Measurements from ENCODE around the gene ZNF521.

Gene ZNF521

DNA sequence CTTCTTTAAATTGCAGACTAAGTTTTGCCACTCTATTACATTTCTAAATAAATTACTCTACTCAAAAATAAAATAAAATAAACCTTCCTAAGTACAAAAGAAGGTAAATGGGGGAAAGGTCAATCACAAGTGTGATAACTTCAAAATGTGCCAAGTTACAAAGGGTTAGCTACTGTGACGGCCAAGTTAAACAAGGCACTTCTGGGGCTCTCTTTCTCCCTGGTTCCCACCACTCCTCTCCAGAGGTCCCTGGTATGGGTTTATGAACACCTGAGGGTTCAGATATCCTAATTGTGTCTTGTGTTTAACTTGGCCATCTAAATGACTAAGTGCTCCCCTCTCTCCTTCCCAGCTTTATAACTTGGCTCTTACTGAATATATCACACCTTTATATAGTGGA lies 5.4 kb downstream of the ZNF521 start:
- TF ChIP-seq ZC3H10 (CRISPR knock-in tag; IDR thresholded peaks at IDR 0.05) (no peak), SNAI2 (CRISPR knock-in tag; IDR thresholded peaks at IDR 0.05) (no peak)
- TF ChIP-seq, protein P1, sequence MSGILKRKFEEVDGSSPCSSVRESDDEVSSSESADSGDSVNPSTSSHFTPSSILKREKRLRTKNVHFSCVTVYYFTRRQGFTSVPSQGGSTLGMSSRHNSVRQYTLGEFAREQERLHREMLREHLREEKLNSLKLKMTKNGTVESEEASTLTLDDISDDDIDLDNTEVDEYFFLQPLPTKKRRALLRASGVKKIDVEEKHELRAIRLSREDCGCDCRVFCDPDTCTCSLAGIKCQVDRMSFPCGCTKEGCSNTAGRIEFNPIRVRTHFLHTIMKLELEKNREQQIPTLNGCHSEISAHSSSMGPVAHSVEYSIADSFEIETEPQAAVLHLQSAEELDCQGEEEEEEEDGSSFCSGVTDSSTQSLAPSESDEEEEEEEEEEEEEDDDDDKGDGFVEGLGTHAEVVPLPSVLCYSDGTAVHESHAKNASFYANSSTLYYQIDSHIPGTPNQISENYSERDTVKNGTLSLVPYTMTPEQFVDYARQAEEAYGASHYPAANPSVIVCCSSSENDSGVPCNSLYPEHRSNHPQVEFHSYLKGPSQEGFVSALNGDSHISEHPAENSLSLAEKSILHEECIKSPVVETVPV (CRISPR knock-in tag; IDR thresholded peaks at IDR 0.05), result no peak

DNA sequence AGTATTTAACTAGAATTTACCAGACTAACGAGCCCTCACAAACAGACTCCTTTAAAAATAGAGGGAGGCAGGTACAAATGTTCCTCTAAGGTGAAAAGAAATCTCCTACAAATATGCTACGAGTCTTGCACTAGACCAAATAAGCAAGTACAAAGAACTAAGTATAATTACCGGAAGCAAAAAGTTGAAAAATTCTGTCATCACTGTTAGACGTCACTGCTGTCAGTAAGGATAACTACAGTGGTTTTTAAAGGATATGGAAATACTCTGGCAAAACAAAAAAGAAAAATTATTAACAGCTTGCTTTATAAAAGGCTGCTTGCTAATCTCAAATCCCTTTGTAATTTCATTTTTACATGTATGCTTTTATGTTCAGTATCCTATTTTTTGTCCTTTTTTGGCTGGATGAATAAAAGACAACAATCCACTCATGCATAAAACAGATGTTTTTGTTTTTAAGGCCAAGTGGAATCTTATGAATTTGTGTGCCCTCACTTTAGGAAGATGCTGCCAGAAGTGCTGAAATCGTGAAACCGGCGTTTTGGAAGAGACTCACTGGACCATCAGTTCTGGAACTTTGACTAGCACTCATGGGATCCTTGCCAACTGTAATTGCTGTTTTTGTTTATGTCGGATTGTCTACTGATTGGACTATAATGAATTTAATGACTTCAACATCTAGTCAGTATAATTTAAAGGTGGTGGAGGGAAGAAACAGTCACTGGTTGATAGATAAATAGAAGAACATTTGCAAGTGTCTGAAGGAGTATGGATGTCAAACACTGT lies 6.7 kb downstream of the ZNF521 start:
- TF ChIP-seq GLIS3 (CRISPR knock-in tag; IDR thresholded peaks at IDR 0.05) (no peak), ARNTL (CRISPR knock-in tag; IDR thresholded peaks at IDR 0.05; ENCODE audit: borderline replicate concordance, low read depth) (no peak), SNAI2 (CRISPR knock-in tag; IDR thresholded peaks at IDR 0.05) (no peak), TOX (CRISPR knock-in tag; IDR thresholded peaks at IDR 0.05; ENCODE audit: borderline replicate concordance) (no peak), BACH2 (CRISPR knock-in tag; IDR thresholded peaks at IDR 0.05; ENCODE audit: borderline replicate concordance) (no peak), PPARA (CRISPR knock-in tag; IDR thresholded peaks at IDR 0.05; ENCODE audit: borderline replicate concordance) (no peak), ZNF8 (CRISPR knock-in tag; IDR thresholded peaks at IDR 0.05) (no peak), OSR1 (CRISPR knock-in tag; IDR thresholded peaks at IDR 0.05) (no peak), ZNF70 (CRISPR knock-in tag; IDR thresholded peaks at IDR 0.05) (no peak), ZNF565 (CRISPR knock-in tag; conservative IDR thresholded peaks at IDR 0.05; ENCODE audit: low read depth) (no peak)
- TF ChIP-seq, protein P2, sequence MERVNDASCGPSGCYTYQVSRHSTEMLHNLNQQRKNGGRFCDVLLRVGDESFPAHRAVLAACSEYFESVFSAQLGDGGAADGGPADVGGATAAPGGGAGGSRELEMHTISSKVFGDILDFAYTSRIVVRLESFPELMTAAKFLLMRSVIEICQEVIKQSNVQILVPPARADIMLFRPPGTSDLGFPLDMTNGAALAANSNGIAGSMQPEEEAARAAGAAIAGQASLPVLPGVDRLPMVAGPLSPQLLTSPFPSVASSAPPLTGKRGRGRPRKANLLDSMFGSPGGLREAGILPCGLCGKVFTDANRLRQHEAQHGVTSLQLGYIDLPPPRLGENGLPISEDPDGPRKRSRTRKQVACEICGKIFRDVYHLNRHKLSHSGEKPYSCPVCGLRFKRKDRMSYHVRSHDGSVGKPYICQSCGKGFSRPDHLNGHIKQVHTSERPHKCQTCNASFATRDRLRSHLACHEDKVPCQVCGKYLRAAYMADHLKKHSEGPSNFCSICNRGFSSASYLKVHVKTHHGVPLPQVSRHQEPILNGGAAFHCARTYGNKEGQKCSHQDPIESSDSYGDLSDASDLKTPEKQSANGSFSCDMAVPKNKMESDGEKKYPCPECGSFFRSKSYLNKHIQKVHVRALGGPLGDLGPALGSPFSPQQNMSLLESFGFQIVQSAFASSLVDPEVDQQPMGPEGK (CRISPR knock-in tag; IDR thresholded peaks at IDR 0.05; ENCODE audit: borderline replicate concordance), result no peak
- TF ChIP-seq, protein P3, sequence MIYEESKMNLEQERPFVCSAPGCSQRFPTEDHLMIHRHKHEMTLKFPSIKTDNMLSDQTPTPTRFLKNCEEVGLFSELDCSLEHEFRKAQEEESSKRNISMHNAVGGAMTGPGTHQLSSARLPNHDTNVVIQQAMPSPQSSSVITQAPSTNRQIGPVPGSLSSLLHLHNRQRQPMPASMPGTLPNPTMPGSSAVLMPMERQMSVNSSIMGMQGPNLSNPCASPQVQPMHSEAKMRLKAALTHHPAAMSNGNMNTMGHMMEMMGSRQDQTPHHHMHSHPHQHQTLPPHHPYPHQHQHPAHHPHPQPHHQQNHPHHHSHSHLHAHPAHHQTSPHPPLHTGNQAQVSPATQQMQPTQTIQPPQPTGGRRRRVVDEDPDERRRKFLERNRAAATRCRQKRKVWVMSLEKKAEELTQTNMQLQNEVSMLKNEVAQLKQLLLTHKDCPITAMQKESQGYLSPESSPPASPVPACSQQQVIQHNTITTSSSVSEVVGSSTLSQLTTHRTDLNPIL (CRISPR knock-in tag; IDR thresholded peaks at IDR 0.05; ENCODE audit: low read depth), result no peak
- ATAC-seq, result no peak

More for the DNA sequence above, 5.4 kb downstream of the ZNF521 start:
- ATAC-seq, result no peak

DNA sequence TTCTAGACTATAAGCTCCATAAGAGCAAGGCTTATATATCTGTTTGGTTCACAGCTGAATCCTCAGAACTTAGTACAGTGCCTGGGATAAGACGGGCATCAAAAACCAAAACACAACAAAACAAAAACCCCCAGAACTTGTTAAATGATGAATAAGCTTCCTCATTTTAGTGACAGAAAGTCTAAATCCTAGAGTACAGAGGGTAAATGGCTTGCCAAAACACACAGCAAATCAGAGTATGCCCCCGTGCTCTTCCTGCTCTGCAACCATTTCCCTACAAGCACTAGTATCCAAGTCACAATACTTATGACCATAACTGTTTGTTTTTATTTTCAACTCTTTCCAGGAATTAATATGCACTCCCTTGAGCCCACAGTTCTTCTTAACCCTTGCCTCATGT lies 10.1 kb downstream of the ZNF521 start:
- ATAC-seq, result no peak
- no peak for TF ChIP-seq ESRRG (CRISPR knock-in tag; IDR thresholded peaks at IDR 0.05)
- no peak for TF ChIP-seq ZNF8 (CRISPR knock-in tag; IDR thresholded peaks at IDR 0.05)
- no peak for TF ChIP-seq ARNTL (CRISPR knock-in tag; IDR thresholded peaks at IDR 0.05; ENCODE audit: borderline replicate concordance, low read depth)
- TF ChIP-seq TCF4 (CRISPR knock-in tag; IDR thresholded peaks at IDR 0.05; ENCODE audit: borderline replicate concordance), result no peak
- TF ChIP-seq RARB (CRISPR knock-in tag; IDR thresholded peaks at IDR 0.05), result no peak
- no peak for TF ChIP-seq SNAI2 (CRISPR knock-in tag; IDR thresholded peaks at IDR 0.05)
- TF ChIP-seq ZC3H10 (CRISPR knock-in tag; IDR thresholded peaks at IDR 0.05), result no peak
- TF ChIP-seq, protein P1 (CRISPR knock-in tag; IDR thresholded peaks at IDR 0.05), result no peak
- TF ChIP-seq, protein P4, sequence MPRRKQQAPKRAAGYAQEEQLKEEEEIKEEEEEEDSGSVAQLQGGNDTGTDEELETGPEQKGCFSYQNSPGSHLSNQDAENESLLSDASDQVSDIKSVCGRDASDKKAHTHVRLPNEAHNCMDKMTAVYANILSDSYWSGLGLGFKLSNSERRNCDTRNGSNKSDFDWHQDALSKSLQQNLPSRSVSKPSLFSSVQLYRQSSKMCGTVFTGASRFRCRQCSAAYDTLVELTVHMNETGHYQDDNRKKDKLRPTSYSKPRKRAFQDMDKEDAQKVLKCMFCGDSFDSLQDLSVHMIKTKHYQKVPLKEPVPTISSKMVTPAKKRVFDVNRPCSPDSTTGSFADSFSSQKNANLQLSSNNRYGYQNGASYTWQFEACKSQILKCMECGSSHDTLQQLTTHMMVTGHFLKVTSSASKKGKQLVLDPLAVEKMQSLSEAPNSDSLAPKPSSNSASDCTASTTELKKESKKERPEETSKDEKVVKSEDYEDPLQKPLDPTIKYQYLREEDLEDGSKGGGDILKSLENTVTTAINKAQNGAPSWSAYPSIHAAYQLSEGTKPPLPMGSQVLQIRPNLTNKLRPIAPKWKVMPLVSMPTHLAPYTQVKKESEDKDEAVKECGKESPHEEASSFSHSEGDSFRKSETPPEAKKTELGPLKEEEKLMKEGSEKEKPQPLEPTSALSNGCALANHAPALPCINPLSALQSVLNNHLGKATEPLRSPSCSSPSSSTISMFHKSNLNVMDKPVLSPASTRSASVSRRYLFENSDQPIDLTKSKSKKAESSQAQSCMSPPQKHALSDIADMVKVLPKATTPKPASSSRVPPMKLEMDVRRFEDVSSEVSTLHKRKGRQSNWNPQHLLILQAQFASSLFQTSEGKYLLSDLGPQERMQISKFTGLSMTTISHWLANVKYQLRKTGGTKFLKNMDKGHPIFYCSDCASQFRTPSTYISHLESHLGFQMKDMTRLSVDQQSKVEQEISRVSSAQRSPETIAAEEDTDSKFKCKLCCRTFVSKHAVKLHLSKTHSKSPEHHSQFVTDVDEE (CRISPR knock-in tag; IDR thresholded peaks at IDR 0.05), result no peak

DNA sequence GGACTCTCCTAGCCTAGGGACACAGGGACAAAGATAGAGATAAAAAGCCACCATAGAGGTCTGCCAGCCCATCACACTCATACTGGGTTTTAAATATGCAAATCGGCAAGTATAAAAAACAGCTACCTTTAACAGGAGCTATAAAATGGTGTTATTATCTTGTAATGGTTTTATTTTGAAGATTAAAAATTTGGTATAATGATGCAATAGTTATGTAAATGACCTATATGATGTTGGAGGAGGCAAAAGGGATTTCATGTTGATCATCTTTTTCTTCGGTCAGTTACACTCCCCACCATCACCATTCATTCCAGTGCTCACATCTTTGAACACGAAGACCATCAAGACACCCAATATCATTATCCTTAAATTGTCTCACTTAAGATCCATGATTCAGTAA lies 11.2 kb downstream of the ZNF521 start:
- TF ChIP-seq ZNF70 (CRISPR knock-in tag; IDR thresholded peaks at IDR 0.05), result no peak
- TF ChIP-seq, protein P3 (CRISPR knock-in tag; IDR thresholded peaks at IDR 0.05; ENCODE audit: low read depth), result no peak
- TF ChIP-seq, protein P1 (CRISPR knock-in tag; IDR thresholded peaks at IDR 0.05), result no peak
- ATAC-seq, result no peak

Measured in SK-N-SH treated with all-trans-retinoic acid at 6 μM for 48 hours (cell line).